Suppressor macrophage treated with lipopolysaccharide for 4 hours (primary cell): ENCODE data around the gene NOP10.
A peak's percentile ranks its signal among the peaks of the same experiment; 100 is the strongest.
"Not testable (repeated sequence)": the region's sequence is repeated elsewhere in the genome, so short reads cannot be mapped to it uniquely, and the experiment has no call there.

Experiments
- DNase-seq: peaks from one replicate; pipeline ENCODE4 v3.0.0-alpha.2; 2020

NOP10 gene

GRCh38 chr15:34342737-34343575, at the start of gene NOP10, which contains the start of gene NUTM1:
NOP10 (minus strand) TSS chr15:34343136; CDS start chr15:34343073, 63 bp downstream.
NUTM1 (plus strand) TSS chr15:34343315; CDS start chr15:34343697, 382 bp downstream.
- peak; percentile 91 for DNase-seq

DNA sequence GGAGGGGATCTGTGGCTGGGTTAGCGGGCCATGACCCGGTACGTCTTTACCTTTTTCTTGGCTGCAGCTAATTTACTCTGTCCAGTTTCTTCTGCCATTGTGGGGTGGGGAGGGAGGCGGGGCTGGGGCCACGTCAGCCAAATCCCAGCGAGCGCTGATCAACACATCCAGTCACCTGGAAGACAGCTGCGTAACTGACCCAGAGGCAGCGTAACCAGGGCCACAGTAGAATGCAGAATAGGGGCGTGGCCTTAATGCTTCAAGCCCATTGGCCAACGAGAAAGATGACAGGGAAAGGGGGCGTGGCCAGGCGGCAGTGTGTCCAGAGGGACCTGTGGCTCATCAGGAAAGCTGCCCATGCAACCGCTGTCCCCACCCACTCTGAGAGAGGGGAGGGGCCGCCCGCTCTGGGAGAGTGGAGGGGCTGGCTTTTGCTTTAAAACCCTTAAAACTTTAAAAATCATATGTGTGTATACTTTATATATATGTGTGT, 46.7 kb upstream of the NOP10 start:
- not testable (repeated sequence) for DNase-seq

DNA sequence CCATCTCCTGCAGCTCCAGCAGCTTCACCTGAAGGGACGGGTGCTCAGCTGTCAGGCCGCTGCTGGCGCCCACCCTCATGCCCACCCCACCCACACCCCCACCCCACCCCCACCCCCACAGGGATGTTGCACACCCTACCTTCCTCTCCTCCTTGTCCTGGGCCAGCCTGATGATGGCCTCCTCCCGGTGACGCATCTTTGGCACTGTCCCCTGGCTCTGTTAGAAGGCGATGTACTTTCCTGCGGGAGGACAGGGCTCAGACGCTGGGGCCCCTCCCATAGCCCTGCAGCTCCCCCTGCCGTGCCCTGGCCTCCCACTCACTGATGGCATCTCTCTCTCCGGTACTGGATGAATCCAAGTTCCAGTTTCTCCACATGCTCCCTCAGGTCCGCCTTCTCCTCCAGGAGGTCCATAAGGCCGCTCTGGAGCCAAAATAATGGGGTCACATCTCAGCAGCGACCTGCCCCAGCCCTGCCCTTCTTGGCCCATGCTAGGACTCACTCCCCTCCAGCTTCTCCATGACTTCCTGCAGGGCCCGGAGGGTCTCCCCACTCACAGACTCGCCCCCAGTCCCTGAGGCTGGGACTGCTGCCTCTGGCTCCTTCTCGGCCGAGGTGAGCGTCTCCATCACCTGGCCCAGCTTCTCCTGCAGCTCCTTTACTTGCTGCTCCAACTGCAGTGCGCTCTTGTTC, 39.0 kb upstream of the NOP10 start:
- DNase-seq, result not testable (repeated sequence)

DNA sequence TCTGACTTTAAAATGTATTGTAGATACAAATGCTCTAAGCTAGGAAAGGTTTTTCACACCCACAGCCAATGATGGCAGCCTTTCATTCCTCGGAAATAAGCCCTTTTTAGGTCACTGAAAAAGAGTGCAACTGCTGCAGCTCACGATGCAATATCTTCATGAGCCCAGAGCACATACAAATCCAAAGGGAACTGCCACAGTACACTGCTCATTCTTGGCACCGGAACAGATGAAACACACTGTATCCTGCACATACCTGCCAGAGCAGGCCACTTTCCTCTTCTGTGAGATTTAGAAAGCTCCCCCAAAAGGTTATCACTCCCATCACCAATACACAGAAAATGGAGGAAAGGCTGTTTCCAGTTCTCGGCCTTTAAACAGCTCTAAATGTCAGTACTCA, 37.6 kb upstream of the NOP10 start:
- DNase-seq, result not testable (repeated sequence)

DNA sequence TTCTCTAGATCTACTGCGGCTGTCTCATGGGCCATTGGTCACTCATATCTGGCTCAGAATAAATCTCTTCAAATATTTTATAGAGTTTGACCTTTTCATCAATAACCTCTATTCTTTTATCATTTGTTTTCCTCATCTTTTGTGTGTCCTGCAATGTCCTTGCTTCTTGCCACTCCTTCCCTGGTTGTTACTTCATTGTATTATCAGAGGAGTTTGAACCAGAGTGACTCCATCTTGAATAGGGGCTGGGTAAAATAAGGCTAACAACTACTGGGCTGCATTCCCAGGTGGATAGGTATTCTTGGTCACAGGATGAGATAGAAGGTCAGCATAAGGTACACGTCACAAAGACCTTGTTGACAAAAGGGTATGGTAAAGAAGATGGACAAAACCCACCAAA, 33.9 kb upstream of the NOP10 start:
- no peak for DNase-seq

DNA sequence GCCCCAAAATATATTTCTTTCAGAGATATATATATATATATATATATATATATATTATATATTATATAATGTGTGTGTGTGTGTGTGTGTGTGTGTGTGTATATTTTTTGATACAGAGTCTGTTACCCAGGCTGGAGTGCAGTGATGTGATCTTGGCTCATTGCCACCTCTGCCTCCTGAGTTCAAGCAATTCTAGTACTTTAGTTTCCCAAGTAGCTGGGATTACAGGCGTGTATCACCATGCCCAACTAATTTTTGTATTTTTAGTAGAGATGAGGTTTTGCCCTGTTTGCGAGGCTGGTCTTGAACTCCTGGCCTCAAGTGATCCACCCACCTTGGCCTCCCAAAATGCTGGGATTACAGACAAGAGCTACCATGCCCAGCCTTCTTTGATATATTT, 32.6 kb upstream of the NOP10 start:
- DNase-seq, result not testable (repeated sequence)

- no peak for DNase-seq
Observed at GRCh38 chr15:34374816-34375215, 31.9 kb upstream of the NOP10 start.

DNA sequence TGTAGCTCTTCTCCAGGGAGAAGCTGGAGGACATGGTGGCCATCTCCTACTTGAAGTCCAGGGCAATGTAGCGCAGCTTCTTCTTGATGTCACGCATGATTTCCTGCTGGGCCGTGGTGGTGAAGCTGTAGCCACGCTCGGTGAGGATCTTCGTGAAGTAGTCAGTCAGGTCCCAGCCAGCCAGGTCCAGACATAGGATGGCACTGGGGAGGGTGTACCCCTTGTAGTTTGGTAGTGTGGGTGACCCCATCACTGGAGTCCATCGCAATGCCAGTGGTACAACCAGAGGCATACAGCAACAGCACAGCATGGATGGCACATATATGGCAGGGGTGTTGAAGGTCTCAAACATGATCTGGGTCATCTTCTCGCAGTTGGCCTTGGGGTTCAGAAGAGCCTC, 31.0 kb upstream of the NOP10 start:
- DNase-seq, result no peak

GRCh38 chr15:34370643-34371042, 27.7 kb upstream of the NOP10 start:
- no peak for DNase-seq

- DNase-seq, result no peak
Observed at GRCh38 chr15:34370129-34370528, 27.2 kb upstream of the NOP10 start.

GRCh38 chr15:34367101-34368081, 24.5 kb upstream of the NOP10 start, which contains the start of gene LPCAT4:
LPCAT4 (minus strand) TSS chr15:34367196; CDS start chr15:34367100, 96 bp downstream.
- peak; percentile 92 for DNase-seq

DNA sequence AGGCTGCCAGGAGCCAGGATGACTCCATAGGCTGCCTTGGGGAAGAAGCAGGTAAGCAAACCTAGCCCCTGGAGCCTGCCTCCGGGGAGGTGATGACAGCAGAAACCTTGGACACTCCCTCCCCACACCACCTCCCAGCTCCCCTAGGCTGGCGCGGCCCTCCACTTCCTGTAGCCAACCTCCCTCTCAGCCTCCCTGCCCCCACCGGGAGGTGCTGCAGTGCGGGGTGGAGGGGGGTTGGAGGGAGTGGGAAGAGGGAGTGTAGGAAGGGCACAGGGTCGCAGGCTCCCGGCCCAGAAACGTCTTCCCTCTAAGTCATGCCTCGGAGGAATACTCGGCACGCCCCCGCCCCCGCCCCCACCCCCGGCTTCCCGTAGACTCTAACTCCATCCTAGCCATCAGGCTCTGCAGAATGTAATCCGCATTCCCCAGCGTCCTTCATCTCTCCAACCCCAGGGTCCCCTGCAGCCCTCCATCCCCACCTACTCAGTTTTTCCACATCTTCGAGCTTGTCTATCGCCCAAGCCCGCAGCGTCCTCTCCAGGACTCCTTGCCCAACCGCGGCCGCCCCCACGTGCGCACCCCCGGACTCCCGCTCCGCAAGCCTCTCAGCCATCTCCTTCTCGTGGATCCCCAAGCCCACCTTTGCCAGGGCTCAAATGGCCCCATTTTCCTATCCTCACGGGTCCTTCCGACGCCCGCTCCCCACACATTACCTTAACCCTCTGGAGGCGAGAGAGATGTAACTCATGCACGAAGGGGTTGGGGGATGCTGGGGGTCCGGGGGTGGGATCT, 23.5 kb upstream of the NOP10 start:
- DNase-seq, result peak; percentile 20

DNA sequence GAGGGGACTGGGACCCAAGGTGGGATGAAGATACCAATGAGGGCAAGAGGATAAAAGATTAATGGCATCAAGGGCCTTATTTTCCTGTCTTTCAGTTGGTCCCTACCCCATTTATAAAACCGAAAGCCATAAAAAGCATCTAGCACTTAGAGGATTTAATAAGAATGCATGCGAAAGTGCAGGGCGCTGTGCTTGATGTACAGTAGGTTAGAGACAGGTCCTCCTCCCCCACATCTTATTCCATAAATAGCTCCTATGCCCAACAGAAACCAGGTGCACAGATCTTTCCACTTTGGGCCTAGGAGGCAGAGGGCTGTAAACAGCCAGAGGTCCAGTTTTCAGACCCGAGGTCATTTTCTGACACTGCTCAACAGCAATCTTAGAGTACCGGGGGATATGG, 22.9 kb upstream of the NOP10 start:
- DNase-seq, result no peak

DNA sequence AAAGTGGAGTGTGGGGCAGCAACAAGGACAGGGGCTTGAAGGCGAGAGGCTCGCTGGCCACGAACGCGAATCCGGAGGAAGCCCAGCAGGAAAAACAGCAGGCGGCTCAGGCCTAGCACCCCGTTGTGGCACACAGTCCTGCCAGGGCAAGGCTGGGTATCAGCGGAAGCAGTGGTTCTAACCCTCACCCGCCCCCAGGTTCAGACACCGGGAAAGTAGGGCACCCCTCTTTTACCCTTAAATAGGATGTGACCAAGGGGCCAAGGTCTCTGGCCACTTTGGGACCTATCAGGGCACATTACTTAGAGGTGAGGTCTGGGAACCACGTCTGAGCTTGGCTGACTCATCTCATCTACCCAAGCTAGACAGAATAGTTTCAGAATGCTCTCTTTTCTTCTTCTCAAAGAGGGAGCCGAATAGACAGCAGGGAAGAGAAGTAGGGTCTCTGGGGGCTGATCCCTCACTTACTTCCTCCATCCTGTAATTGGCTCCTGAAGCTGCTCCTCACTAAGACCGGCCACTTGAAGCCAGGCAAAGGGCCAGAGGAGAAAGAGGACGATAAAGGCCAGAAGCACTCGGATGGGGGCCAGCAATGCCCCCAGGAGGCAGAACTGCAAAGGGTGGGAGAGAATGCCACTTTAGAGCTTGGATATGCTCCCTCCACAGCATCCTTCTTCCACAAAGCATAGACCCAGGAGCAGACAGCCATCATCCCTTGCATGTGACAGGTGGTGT, 22.3 kb upstream of the NOP10 start:
- DNase-seq, result no peak

GRCh38 chr15:34364041-34364440, 21.1 kb upstream of the NOP10 start:
- DNase-seq, result no peak

DNA sequence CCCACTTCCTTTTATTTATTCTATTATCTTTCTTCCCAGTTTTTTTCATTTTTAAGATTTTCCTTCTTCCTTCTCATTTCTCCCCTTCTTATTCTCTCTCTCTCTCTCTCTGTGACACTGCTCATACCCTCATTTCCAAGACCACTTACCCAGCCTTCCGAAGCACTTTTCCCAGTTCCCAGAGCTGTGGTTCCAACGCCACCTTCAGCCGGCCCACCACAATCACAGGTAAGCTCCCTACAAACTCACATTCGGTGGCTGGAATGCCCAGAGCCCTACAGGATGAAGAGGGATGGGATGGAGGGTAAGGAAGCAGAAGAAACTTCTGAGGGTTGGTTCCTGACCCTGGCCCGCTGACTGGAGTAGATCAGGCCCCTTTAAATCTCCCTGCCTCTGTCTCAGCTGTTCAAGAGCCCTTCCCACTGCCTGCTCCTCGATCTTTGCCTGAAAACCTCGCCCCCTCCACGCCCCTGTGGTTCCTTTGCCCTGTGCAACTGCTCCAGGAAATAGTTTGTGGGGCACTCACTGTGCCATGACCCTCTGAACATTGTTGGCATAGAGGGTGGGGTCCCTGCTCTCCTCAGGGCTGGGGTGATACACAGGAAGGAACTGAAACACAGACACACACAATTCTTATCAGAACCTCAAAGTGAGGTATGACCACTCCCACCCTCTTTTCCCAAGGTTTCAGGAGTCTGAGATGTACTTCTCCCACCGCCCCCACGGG, 19.3 kb upstream of the NOP10 start:
- no peak for DNase-seq

- DNase-seq, result no peak
Observed at GRCh38 chr15:34361278-34361677, 18.3 kb upstream of the NOP10 start.

DNA sequence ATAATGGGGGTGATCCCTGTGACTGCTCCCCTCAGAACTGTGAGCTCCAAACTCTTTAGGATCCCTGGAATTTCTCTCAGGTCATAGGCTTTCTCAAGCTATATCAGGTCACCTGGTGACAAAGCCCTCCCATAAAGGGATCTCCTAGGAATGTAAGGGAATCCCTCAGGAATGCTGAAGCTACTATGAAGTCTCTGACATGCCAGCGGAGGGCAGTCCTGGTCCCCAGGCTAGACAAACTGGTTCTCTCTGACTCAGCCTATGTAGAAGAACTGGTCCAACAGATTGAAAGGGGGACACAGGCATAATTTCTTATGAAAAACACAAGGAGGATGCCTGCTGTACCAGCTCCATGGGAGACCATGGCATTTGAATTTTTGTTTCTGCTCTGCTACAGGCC, 17.4 kb upstream of the NOP10 start:
- DNase-seq, result no peak

DNA sequence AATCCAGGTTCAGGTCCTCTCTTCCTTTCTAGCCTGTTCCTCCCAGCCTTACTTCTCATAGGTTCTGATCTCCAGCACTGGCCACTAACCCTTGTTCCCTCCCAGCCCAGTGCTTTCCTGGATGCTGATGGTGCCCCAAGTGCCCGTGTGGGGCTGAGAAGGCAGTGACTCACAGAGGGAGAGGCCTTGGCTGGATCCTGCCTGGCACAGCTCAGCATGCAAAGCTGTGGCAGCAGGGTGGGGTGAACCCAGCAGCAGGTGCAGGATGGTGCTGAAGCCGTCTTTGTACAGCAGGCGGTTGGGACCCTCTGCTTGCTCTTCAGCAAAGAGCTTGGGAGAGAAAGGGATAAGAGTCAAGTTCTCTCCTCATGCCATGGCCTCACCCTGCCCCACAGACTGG, 16.5 kb upstream of the NOP10 start:
- no peak for DNase-seq

DNA sequence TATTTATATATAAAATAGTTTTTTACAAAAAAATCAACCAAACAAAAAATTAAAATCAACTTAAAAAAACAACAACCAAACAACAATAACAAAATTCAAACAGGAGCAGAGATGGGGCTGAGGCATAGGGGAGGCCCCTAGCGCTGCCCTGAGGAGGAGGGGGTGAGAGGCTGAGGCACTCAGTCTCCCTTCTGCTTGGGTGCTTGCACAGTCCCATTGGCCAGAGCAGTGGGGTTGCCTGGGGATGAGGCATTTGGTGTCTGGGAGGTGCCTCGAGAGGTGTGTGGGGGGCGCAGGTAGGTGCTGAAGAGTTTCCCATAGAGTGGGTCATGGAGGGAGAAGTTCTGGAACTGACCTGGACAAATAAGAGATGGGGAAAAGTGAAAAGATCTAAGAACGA, 16.0 kb upstream of the NOP10 start:
- no peak for DNase-seq
